ENCODE data around the gene ATF2. TPM values are rescaled to one million over a fixed set of nuclear protein-coding genes. Genes with fewer than 3 reads are reported as not detected.
A peak's percentile ranks its signal among the peaks of the same experiment; 100 is the strongest.

Gene ATF2
- 68.1 and 98.2 TPM in 2 replicates for total RNA-seq (ENCODE audit: low replicate concordance)

GRCh38 chr2:175167792-175168563, at the start of gene ATF2:
Gene ATF2 (minus strand): TSS chr2:175168203. CDS start chr2:175136443, 31,760 bp downstream.
- peak within 1 kb of the TSS; percentile 100 for H3K4me3 ChIP-seq (ENCODE audit: low read depth, low read length)
- peak; percentile 100 for DNase-seq (ENCODE audit: low read depth)
- peak; percentile 9 for TF ChIP-seq CTCF (IDR thresholded peaks at IDR 0.05; ENCODE audit: insufficient read depth, low read length)

GRCh38 chr2:175207741-175208438, 39.9 kb upstream of the ATF2 start:
- no peak for TF ChIP-seq CTCF (IDR thresholded peaks at IDR 0.05; ENCODE audit: insufficient read depth, low read length)
- no peak overlapping the region for H3K4me3 ChIP-seq (ENCODE audit: low read depth, low read length)
- peak; percentile 10 for DNase-seq (ENCODE audit: low read depth)

- no peak for TF ChIP-seq CTCF (IDR thresholded peaks at IDR 0.05; ENCODE audit: insufficient read depth, low read length)
- no peak overlapping the region for H3K4me3 ChIP-seq (ENCODE audit: low read depth, low read length)
- DNase-seq (ENCODE audit: low read depth) = no peak
Observed at GRCh38 chr2:175206866-175207265, 38.9 kb upstream of the ATF2 start.

GRCh38 chr2:175205523-175205922, 37.5 kb upstream of the ATF2 start:
- H3K4me3 ChIP-seq (ENCODE audit: low read depth, low read length) = no peak overlapping the region
- DNase-seq (ENCODE audit: low read depth) = peak; percentile 47
- TF ChIP-seq CTCF (IDR thresholded peaks at IDR 0.05; ENCODE audit: insufficient read depth, low read length) = no peak

- no peak overlapping the region for H3K4me3 ChIP-seq (ENCODE audit: low read depth, low read length)
- TF ChIP-seq CTCF (IDR thresholded peaks at IDR 0.05; ENCODE audit: insufficient read depth, low read length) = peak; percentile 66
- DNase-seq (ENCODE audit: low read depth) = peak; percentile 43
Observed at GRCh38 chr2:175203621-175204496, 35.9 kb upstream of the ATF2 start.

GRCh38 chr2:175195012-175195411, 27.0 kb upstream of the ATF2 start:
- no peak for TF ChIP-seq CTCF (IDR thresholded peaks at IDR 0.05; ENCODE audit: insufficient read depth, low read length)
- DNase-seq (ENCODE audit: low read depth) = no peak
- H3K4me3 ChIP-seq (ENCODE audit: low read depth, low read length) = no peak overlapping the region
